Adrenal gland (tissue), 5 donors: Measurements from ENCODE around the gene GOLGA6C.
"Not testable (repeated sequence)": the region's sequence is repeated elsewhere in the genome, so short reads cannot be mapped to it uniquely, and the experiment has no call there.

Experiments used
- POLR2A ChIP-seq, 2 donors: fragments of 450-650 bp; IDR thresholded peaks; one replicate each; pipeline ENCODE4 v1.6.1; 2017; ENCODE audit warnings: antibody characterized with exemption in 2 of 2, mild to moderate bottlenecking in 2 of 2, moderate library complexity in 1 of 2
- TF ChIP-seq, protein P1 (sequence below), 6 experiments: fragments of 450-650 bp in 4 of 6; fragments of 200-600 bp in 2 of 6; sonication (generic) in 1 of 6; IDR thresholded peaks; 1 replicate in 5 of 6; 2 replicates in 1 of 6; pipeline versions ENCODE4 v1.5.1 to v1.8.0; 2016 to 2021; ENCODE audit warnings: antibody characterized with exemption in 6 of 6, mild to moderate bottlenecking in 2 of 6, moderate library complexity in 1 of 6
- donor health status: DM: no; HTN: no; CAD: no.

GRCh38 chr15:75219507-75219929 lies 38.6 kb upstream of the GOLGA6C start:
- TF ChIP-seq, protein P1, sequence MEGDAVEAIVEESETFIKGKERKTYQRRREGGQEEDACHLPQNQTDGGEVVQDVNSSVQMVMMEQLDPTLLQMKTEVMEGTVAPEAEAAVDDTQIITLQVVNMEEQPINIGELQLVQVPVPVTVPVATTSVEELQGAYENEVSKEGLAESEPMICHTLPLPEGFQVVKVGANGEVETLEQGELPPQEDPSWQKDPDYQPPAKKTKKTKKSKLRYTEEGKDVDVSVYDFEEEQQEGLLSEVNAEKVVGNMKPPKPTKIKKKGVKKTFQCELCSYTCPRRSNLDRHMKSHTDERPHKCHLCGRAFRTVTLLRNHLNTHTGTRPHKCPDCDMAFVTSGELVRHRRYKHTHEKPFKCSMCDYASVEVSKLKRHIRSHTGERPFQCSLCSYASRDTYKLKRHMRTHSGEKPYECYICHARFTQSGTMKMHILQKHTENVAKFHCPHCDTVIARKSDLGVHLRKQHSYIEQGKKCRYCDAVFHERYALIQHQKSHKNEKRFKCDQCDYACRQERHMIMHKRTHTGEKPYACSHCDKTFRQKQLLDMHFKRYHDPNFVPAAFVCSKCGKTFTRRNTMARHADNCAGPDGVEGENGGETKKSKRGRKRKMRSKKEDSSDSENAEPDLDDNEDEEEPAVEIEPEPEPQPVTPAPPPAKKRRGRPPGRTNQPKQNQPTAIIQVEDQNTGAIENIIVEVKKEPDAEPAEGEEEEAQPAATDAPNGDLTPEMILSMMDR (IDR thresholded peaks at IDR 0.05): not testable (repeated sequence)
- TF ChIP-seq POLR2A (IDR thresholded peaks at IDR 0.05): not testable (repeated sequence)
